Body of pancreas (tissue), 4 donors: ENCODE measurements around the gene MBNL1. TPM values are rescaled to one million over a fixed set of nuclear protein-coding genes. Genes with fewer than 3 reads are reported as not detected.

ENCODE experiments used
- ATAC-seq: fragments of 150-250 bp; one replicate; pipeline ENCODE4 v1.9.1; 2016
- DNase-seq, 4 donors: peaks; one replicate each; pipeline ENCODE4 v3.0.0-alpha.2; 2019
- H3K27ac ChIP-seq, 4 donors: fragments of 200-600 bp; sonication (generic); 1 replicate in 3 of 4; 2 replicates in 1 of 4; pipeline versions ENCODE4 v1.5.1 to v1.6.1; 2016 to 2019; ENCODE audit warnings: mild to moderate bottlenecking in 1 of 4, mixed read lengths in 1 of 4, moderate library complexity in 1 of 4
- H3K27me3 ChIP-seq, 2 donors: fragments of 200-600 bp; sonication (generic); one replicate each; pipeline ENCODE4 v1.6.0; 2016; ENCODE audit warnings: mild to moderate bottlenecking in 1 of 2
- H3K36me3 ChIP-seq, 2 donors: fragments of 200-600 bp; sonication (generic); replicated peaks in 1 of 2; 2 replicates each; pipeline ENCODE4 v1.5.1; 2016; ENCODE audit warnings: low read depth in 2 of 2; ENCODE audit not compliant: insufficient read depth in 1 of 2
- H3K4me1 ChIP-seq: fragments of 200-600 bp; sonication (generic); one replicate; pipeline ENCODE4 v1.6.0; 2016
- H3K4me3 ChIP-seq, 2 donors: fragments of 200-600 bp; sonication (generic); 1 replicate in 1 of 2; 2 replicates in 1 of 2; pipeline ENCODE4 v1.5.1; 2016 to 2019
- H3K9me3 ChIP-seq, 3 donors: fragments of 200-600 bp; sonication (generic); 1 replicate in 2 of 3; 2 replicates in 1 of 3; pipeline ENCODE4 v1.5.1; 2016
- POLR2A ChIP-seq, 3 donors: fragments of 450-650 bp; IDR thresholded peaks; one replicate each; pipeline ENCODE4 v1.6.1; 2016; ENCODE audit warnings: antibody characterized with exemption in 3 of 3, mild to moderate bottlenecking in 2 of 3
- WGBS, 2 donors: methylation state at CpG; one replicate each; pipeline ENCODE4 v1.1.5; 2017; 5-methylcytosine and 5-hydroxymethylcytosine counted together
- intact Hi-C: fragments of 100-400 bp; cut with DNase I; formaldehyde crosslinking; loops from one replicate; pipeline ENCODE4 v1.15.1; 2023
- total RNA-seq, 2 donors: library from RNA; depleted of rRNA; stranded (reverse); fragments of >200 nt; gene quantifications; one replicate each; pipeline ENCODE4 v1.1.0, GENCODE V29; 2016
- TF ChIP-seq, protein P1 (sequence below), 7 experiments: fragments of 450-650 bp in 4 of 7; fragments of 200-600 bp in 3 of 7; sonication (generic) in 3 of 7; IDR thresholded peaks; one replicate each; pipeline ENCODE4 v1.5.1; 2016 to 2019; ENCODE audit warnings: antibody characterized with exemption in 7 of 7

The MBNL1 gene
- total RNA-seq, 2 donors from 2014 or later, result 77.3 to 82.4 TPM

DNA sequence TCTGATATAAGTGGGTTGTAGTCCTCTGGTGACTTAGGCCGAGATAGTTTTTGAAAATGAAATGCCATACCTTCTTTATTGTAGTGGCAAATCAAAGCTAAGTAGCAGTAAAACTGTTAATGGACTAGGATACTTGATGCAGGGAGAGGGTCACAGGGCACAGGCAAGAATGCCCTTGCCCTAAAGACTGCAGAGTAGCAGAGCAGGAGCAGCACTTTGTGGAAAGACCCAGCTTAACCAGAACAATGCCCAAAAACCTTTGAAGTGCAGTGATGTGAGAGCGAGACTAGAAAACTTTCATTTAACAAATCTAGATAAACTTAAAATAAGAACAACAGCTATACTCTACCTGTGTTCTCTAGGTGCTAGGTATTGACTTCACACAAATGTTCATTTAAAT lies 121.9 kb downstream of the MBNL1 start:
- DNase-seq, result no peak
- WGBS, 2 donors, result 84 to 89% methylated on average over 2 of the region's 2 CpGs
- no peak for TF ChIP-seq POLR2A (IDR thresholded peaks at IDR 0.05)
- TF ChIP-seq, protein P1, sequence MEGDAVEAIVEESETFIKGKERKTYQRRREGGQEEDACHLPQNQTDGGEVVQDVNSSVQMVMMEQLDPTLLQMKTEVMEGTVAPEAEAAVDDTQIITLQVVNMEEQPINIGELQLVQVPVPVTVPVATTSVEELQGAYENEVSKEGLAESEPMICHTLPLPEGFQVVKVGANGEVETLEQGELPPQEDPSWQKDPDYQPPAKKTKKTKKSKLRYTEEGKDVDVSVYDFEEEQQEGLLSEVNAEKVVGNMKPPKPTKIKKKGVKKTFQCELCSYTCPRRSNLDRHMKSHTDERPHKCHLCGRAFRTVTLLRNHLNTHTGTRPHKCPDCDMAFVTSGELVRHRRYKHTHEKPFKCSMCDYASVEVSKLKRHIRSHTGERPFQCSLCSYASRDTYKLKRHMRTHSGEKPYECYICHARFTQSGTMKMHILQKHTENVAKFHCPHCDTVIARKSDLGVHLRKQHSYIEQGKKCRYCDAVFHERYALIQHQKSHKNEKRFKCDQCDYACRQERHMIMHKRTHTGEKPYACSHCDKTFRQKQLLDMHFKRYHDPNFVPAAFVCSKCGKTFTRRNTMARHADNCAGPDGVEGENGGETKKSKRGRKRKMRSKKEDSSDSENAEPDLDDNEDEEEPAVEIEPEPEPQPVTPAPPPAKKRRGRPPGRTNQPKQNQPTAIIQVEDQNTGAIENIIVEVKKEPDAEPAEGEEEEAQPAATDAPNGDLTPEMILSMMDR (IDR thresholded peaks at IDR 0.05), result no peak

GRCh38 chr3:152391671-152392070 lies 122.9 kb downstream of the MBNL1 start:
- Histone ChIP-seq H3K27me3 (no peaks in the 10 kb centered on the region), H3K4me3 (no peak overlapping the region), H3K4me1 (peaks cover 50% of the 10 kb centered on the region), H3K9me3 (no peaks in the 10 kb centered on the region), H3K36me3 (no peaks in the 10 kb centered on the region), H3K27ac (peak overlapping the region in 1 of 4 donors; percentile 9)
- 67 to 86% methylated on average over 1 of the region's 1 CpG for WGBS, 2 donors
- TF ChIP-seq, protein P1 (IDR thresholded peaks at IDR 0.05), result no peak
- TF ChIP-seq POLR2A (IDR thresholded peaks at IDR 0.05), result no peak
- DNase-seq (no peak), ATAC-seq (no peak)
- intact Hi-C loops, result no loop called here

More for the DNA sequence above, 121.9 kb downstream of the MBNL1 start:
- H3K27me3 ChIP-seq, result no peaks in the 10 kb centered on the region
- H3K9me3 ChIP-seq, result no peaks in the 10 kb centered on the region
- peaks cover 53% of the 10 kb centered on the region for H3K4me1 ChIP-seq
- no peaks in the 10 kb centered on the region for H3K36me3 ChIP-seq
- H3K4me3 ChIP-seq, result no peak overlapping the region
- intact Hi-C loops, result no loop called here
- H3K27ac ChIP-seq, result peak overlapping the region in 1 of 4 donors; percentile 27
- ATAC-seq, result no peak

- 70 to 71% methylated on average over 1 of the region's 1 CpG for WGBS, 2 donors
- Histone ChIP-seq H3K36me3 (no peaks in the 10 kb centered on the region), H3K4me3 (no peak overlapping the region), H3K9me3 (no peaks in the 10 kb centered on the region), H3K27ac (no peak overlapping the region), H3K27me3 (no peaks in the 10 kb centered on the region), H3K4me1 (peaks cover 47% of the 10 kb centered on the region)
- ATAC-seq, result no peak
- intact Hi-C loops, result no loop called here
- no peak for DNase-seq
- TF ChIP-seq, protein P1 (IDR thresholded peaks at IDR 0.05), result no peak
- no peak for TF ChIP-seq POLR2A (IDR thresholded peaks at IDR 0.05)
Observed at GRCh38 chr3:152392272-152392880, 123.6 kb downstream of the MBNL1 start.

DNA sequence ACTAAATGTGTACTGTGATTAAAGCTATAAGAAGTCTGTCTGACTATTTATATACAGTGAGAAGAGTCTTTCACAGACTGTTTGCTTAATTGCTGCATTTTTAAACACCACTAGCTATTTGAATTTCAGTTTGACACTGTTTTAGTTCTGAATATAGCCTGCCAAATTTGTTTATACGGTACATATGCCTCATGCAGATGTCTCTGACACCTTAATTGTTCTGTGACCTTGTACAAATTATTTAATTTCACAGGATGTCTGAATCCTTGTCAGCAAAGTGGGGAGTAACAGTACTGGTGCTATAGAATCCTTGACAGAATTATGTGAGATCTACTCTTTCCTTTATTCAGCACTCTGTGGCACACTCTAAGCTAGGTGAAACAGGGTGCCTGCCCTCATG lies 125.5 kb downstream of the MBNL1 start:
- no peaks in the 10 kb centered on the region for H3K9me3 ChIP-seq
- 76 to 78% methylated on average over 1 of the region's 1 CpG for WGBS, 2 donors
- DNase-seq (no peak), ATAC-seq (no peak)
- TF ChIP-seq POLR2A (IDR thresholded peaks at IDR 0.05), result no peak
- TF ChIP-seq, protein P1 (IDR thresholded peaks at IDR 0.05), result no peak
- H3K27ac ChIP-seq, result no peak overlapping the region
- H3K4me3 ChIP-seq, result no peak overlapping the region
- no peaks in the 10 kb centered on the region for H3K36me3 ChIP-seq
- peaks cover 45% of the 10 kb centered on the region for H3K4me1 ChIP-seq
- no peaks in the 10 kb centered on the region for H3K27me3 ChIP-seq
- intact Hi-C loops, result no loop called here

- Histone ChIP-seq H3K4me3 (no peak overlapping the region), H3K36me3 (no peaks in the 10 kb centered on the region), H3K9me3 (no peaks in the 10 kb centered on the region), H3K4me1 (peaks cover 52% of the 10 kb centered on the region), H3K27ac (no peak overlapping the region), H3K27me3 (no peaks in the 10 kb centered on the region)
- ATAC-seq, result no peak
- TF ChIP-seq, protein P1 (IDR thresholded peaks at IDR 0.05), result no peak
- TF ChIP-seq POLR2A (IDR thresholded peaks at IDR 0.05), result no peak
- no peak for DNase-seq
- intact Hi-C loops, result no loop called here
- WGBS, 2 donors, result 92 to 96% methylated on average over 4 of the region's 4 CpGs
Observed at GRCh38 chr3:152395764-152396163, 127.0 kb downstream of the MBNL1 start.
